ENCODE measurements around the gene MTA3. TPM values are rescaled to one million over a fixed set of nuclear protein-coding genes. Genes with fewer than 3 reads are reported as not detected.

MTA3 gene
- polyA plus RNA-seq, 3 donors, result 2.0 to 4.5 (median 2.2) TPM

DNA sequence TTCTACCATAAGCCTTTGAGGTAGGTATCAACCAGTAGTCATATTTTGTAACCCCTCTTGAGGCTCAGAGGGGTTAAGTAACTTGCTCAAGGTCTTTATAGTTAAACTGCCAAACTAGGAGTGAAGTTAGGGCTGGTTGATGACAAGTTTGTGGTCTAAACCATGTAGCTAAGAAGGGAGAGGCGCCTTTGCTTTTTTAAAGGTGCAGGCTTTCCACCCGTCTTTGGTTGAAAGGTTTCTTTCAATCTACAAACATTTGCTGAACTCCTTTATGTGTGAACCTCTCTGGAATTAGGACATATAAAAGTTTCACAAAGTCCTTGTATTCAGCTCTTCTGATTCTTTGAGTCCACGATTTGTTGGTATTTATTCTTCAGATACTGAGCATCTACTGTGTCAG lies 2.4 kb upstream of the MTA3 start:
- Histone ChIP-seq H3K9me3 (replicated peaks in 1 of 2; ENCODE audit: control insufficient read depth in 1 of 2, insufficient read depth in 1 of 2, low read length in 2 of 2) (no peaks in the 10 kb centered on the region), H3K27me3 (ENCODE audit: control insufficient read depth in 2 of 2, insufficient read depth in 2 of 2, low read length in 2 of 2) (no peaks in the 10 kb centered on the region), H3K36me3 (replicated peaks in 1 of 2; ENCODE audit: control insufficient read depth in 1 of 2, insufficient read depth in 2 of 2, low read length in 2 of 2) (no peaks in the 10 kb centered on the region), H3K4me3 (replicated peaks in 1 of 3; ENCODE audit: low read depth in 2 of 3, low read length in 3 of 3) (no peak overlapping the region), H3K9ac (ENCODE audit: insufficient read depth, low read length, poor library complexity, severe bottlenecking) (no peak overlapping the region), H3K4me1 (ENCODE audit: control insufficient read depth in 1 of 2, insufficient read depth in 2 of 2, low read length in 2 of 2) (no peaks in the 10 kb centered on the region), H4K20me1 (ENCODE audit: insufficient read depth, low read length) (no peaks in the 10 kb centered on the region), H2AFZ (ENCODE audit: insufficient read depth, low read depth, low read length, poor library complexity, severe bottlenecking) (no peak overlapping the region), H3K4me2 (replicated peaks; ENCODE audit: extremely low read depth, low read length, poor library complexity, severe bottlenecking) (no peak overlapping the region), H3K27ac (ENCODE audit: low read depth in 1 of 2, low read length in 2 of 2) (no peak overlapping the region), H3K79me2 (ENCODE audit: insufficient read depth, low read length) (no peaks in the 10 kb centered on the region)
- Mint-ChIP-seq H3K27ac (no peak overlapping the region), H3K4me1 (peaks cover 8% of the 10 kb centered on the region), H3K36me3 (no peaks in the 10 kb centered on the region), H3K27me3 (ENCODE audit: low read depth in 3 of 3) (peaks cover 16 to 32% (median 17%) of the 10 kb centered on the region in 3 donors), H3K9me3 (peaks cover 0 to 2% (median 0%) of the 10 kb centered on the region in 7 donors), H3K4me3 (no peak overlapping the region)
- intact Hi-C loops (cut with micrococcal nuclease), result no loop called here
- no CpG with 5 or more reads among the region's 3 CpGs for WGBS (ENCODE audit: insufficient coverage)
- DNase-seq, result no peak
- TF ChIP-seq, protein P1, sequence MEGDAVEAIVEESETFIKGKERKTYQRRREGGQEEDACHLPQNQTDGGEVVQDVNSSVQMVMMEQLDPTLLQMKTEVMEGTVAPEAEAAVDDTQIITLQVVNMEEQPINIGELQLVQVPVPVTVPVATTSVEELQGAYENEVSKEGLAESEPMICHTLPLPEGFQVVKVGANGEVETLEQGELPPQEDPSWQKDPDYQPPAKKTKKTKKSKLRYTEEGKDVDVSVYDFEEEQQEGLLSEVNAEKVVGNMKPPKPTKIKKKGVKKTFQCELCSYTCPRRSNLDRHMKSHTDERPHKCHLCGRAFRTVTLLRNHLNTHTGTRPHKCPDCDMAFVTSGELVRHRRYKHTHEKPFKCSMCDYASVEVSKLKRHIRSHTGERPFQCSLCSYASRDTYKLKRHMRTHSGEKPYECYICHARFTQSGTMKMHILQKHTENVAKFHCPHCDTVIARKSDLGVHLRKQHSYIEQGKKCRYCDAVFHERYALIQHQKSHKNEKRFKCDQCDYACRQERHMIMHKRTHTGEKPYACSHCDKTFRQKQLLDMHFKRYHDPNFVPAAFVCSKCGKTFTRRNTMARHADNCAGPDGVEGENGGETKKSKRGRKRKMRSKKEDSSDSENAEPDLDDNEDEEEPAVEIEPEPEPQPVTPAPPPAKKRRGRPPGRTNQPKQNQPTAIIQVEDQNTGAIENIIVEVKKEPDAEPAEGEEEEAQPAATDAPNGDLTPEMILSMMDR (IDR thresholded peaks at IDR 0.05), result no peak

GRCh38 chr2:42566837-42567321 lies 1.6 kb upstream of the MTA3 start:
- H3K4me3 Mint-ChIP-seq, result no peak overlapping the region
- Histone ChIP-seq H3K4me3 (replicated peaks in 1 of 3; ENCODE audit: low read depth in 2 of 3, low read length in 3 of 3) (no peak overlapping the region), H3K79me2 (ENCODE audit: insufficient read depth, low read length) (no peaks in the 10 kb centered on the region), H3K9me3 (replicated peaks in 1 of 2; ENCODE audit: control insufficient read depth in 1 of 2, insufficient read depth in 1 of 2, low read length in 2 of 2) (no peaks in the 10 kb centered on the region), H3K4me1 (ENCODE audit: control insufficient read depth in 1 of 2, insufficient read depth in 2 of 2, low read length in 2 of 2) (no peaks in the 10 kb centered on the region), H4K20me1 (ENCODE audit: insufficient read depth, low read length) (no peaks in the 10 kb centered on the region), H2AFZ (ENCODE audit: insufficient read depth, low read depth, low read length, poor library complexity, severe bottlenecking) (no peak overlapping the region), H3K4me2 (replicated peaks; ENCODE audit: extremely low read depth, low read length, poor library complexity, severe bottlenecking) (no peak overlapping the region), H3K27ac (ENCODE audit: low read depth in 1 of 2, low read length in 2 of 2) (no peak overlapping the region), H3K9ac (ENCODE audit: insufficient read depth, low read length, poor library complexity, severe bottlenecking) (no peak overlapping the region), H3K36me3 (replicated peaks in 1 of 2; ENCODE audit: control insufficient read depth in 1 of 2, insufficient read depth in 2 of 2, low read length in 2 of 2) (no peaks in the 10 kb centered on the region), H3K27me3 (ENCODE audit: control insufficient read depth in 2 of 2, insufficient read depth in 2 of 2, low read length in 2 of 2) (no peaks in the 10 kb centered on the region)
- TF ChIP-seq, protein P1 (IDR thresholded peaks at IDR 0.05), result no peak
- H3K36me3 Mint-ChIP-seq, result no peaks in the 10 kb centered on the region
- peaks cover 0 to 2% (median 0%) of the 10 kb centered on the region in 7 donors for H3K9me3 Mint-ChIP-seq
- intact Hi-C loops (cut with micrococcal nuclease), result no loop called here
- no peak for DNase-seq
- H3K27me3 Mint-ChIP-seq (ENCODE audit: low read depth in 3 of 3), result peaks cover 16 to 28% (median 17%) of the 10 kb centered on the region in 3 donors
- peaks cover 8% of the 10 kb centered on the region for H3K4me1 Mint-ChIP-seq
- no CpG with 5 or more reads among the region's 3 CpGs for WGBS (ENCODE audit: insufficient coverage)
- no peak overlapping the region for H3K27ac Mint-ChIP-seq
